ENCODE results near the gene MTCL1.

The MTCL1 gene

GRCh38 chr18:8833480-8833879 is 128.1 kb downstream of the MTCL1 start:
- H3K9me3 ChIP-seq (ENCODE audit: low read length), result peaks cover 15% of the 10 kb centered on the region
- TF ChIP-seq EZH2 (IDR thresholded peaks at IDR 0.05; ENCODE audit: borderline replicate concordance, low read length) (no peak), CTCF (IDR thresholded peaks at IDR 0.05; ENCODE audit: low read length) (no peak)
- H4K20me1 ChIP-seq (ENCODE audit: insufficient read depth, low read length), result no peaks in the 10 kb centered on the region
- no peak overlapping the region for H3K4me2 ChIP-seq (ENCODE audit: low read length)
- no peaks in the 10 kb centered on the region for H3F3A ChIP-seq (ENCODE audit: insufficient read depth, low read length)
- H3K9ac ChIP-seq (ENCODE audit: low read length), result no peak overlapping the region
- H3K4me3 ChIP-seq (ENCODE audit: low read depth, low read length, poor library complexity, severe bottlenecking), result no peak overlapping the region
- H3K27me3 ChIP-seq (ENCODE audit: insufficient read depth, low read length), result no peaks in the 10 kb centered on the region
- H3K4me1 ChIP-seq (ENCODE audit: insufficient read depth, low read length, severe bottlenecking), result no peaks in the 10 kb centered on the region
- H3K36me3 ChIP-seq (ENCODE audit: insufficient read depth, low read length), result no peaks in the 10 kb centered on the region; the same call in 1 of the 2 replicates
- no peak overlapping the region for H2AFZ ChIP-seq (ENCODE audit: low read length)
- H3K27ac ChIP-seq (ENCODE audit: low read depth, low read length, poor library complexity, severe bottlenecking), result no peak overlapping the region
- no peaks in the 10 kb centered on the region for H3K9me2 ChIP-seq (ENCODE audit: low read depth, low read length)
- no peaks in the 10 kb centered on the region for H3K79me2 ChIP-seq (ENCODE audit: insufficient read depth, low read length)

- Histone ChIP-seq H3K36me3 (ENCODE audit: insufficient read depth, low read length) (no peaks in the 10 kb centered on the region; the same call in 1 of the 2 replicates), H3K9me3 (ENCODE audit: low read length) (peaks cover 15% of the 10 kb centered on the region), H2AFZ (ENCODE audit: low read length) (no peak overlapping the region), H4K20me1 (ENCODE audit: insufficient read depth, low read length) (no peaks in the 10 kb centered on the region), H3K9me2 (ENCODE audit: low read depth, low read length) (no peaks in the 10 kb centered on the region), H3K27me3 (ENCODE audit: insufficient read depth, low read length) (no peaks in the 10 kb centered on the region), H3K4me1 (ENCODE audit: insufficient read depth, low read length, severe bottlenecking) (no peaks in the 10 kb centered on the region), H3K27ac (ENCODE audit: low read depth, low read length, poor library complexity, severe bottlenecking) (no peak overlapping the region), H3F3A (ENCODE audit: insufficient read depth, low read length) (no peaks in the 10 kb centered on the region), H3K9ac (ENCODE audit: low read length) (no peak overlapping the region), H3K79me2 (ENCODE audit: insufficient read depth, low read length) (no peaks in the 10 kb centered on the region), H3K4me3 (ENCODE audit: low read depth, low read length, poor library complexity, severe bottlenecking) (no peak overlapping the region), H3K4me2 (ENCODE audit: low read length) (no peak overlapping the region)
- TF ChIP-seq CTCF (IDR thresholded peaks at IDR 0.05; ENCODE audit: low read length) (no peak), EZH2 (IDR thresholded peaks at IDR 0.05; ENCODE audit: borderline replicate concordance, low read length) (no peak)
Measured at GRCh38 chr18:8834881-8835280, 129.5 kb downstream of the MTCL1 start.

GRCh38 chr18:8835521-8835953 is 130.2 kb downstream of the MTCL1 start:
- peaks cover 15% of the 10 kb centered on the region for H3K9me3 ChIP-seq (ENCODE audit: low read length)
- H3K9me2 ChIP-seq (ENCODE audit: low read depth, low read length), result no peaks in the 10 kb centered on the region
- H3K27me3 ChIP-seq (ENCODE audit: insufficient read depth, low read length), result no peaks in the 10 kb centered on the region
- H3K4me1 ChIP-seq (ENCODE audit: insufficient read depth, low read length, severe bottlenecking), result no peaks in the 10 kb centered on the region
- no peak overlapping the region for H2AFZ ChIP-seq (ENCODE audit: low read length)
- no peaks in the 10 kb centered on the region; the same call in 1 of the 2 replicates for H3K36me3 ChIP-seq (ENCODE audit: insufficient read depth, low read length)
- no peak for TF ChIP-seq EZH2 (IDR thresholded peaks at IDR 0.05; ENCODE audit: borderline replicate concordance, low read length)
- TF ChIP-seq CTCF (IDR thresholded peaks at IDR 0.05; ENCODE audit: low read length), result no peak
- no peak overlapping the region for H3K9ac ChIP-seq (ENCODE audit: low read length)
- no peak overlapping the region for H3K27ac ChIP-seq (ENCODE audit: low read depth, low read length, poor library complexity, severe bottlenecking)
- no peaks in the 10 kb centered on the region for H4K20me1 ChIP-seq (ENCODE audit: insufficient read depth, low read length)
- no peaks in the 10 kb centered on the region for H3F3A ChIP-seq (ENCODE audit: insufficient read depth, low read length)
- H3K79me2 ChIP-seq (ENCODE audit: insufficient read depth, low read length), result no peaks in the 10 kb centered on the region
- no peak overlapping the region for H3K4me2 ChIP-seq (ENCODE audit: low read length)
- no peak overlapping the region for H3K4me3 ChIP-seq (ENCODE audit: low read depth, low read length, poor library complexity, severe bottlenecking)
